ENCODE results near the gene SH3BGRL3.

Gene SH3BGRL3

DNA sequence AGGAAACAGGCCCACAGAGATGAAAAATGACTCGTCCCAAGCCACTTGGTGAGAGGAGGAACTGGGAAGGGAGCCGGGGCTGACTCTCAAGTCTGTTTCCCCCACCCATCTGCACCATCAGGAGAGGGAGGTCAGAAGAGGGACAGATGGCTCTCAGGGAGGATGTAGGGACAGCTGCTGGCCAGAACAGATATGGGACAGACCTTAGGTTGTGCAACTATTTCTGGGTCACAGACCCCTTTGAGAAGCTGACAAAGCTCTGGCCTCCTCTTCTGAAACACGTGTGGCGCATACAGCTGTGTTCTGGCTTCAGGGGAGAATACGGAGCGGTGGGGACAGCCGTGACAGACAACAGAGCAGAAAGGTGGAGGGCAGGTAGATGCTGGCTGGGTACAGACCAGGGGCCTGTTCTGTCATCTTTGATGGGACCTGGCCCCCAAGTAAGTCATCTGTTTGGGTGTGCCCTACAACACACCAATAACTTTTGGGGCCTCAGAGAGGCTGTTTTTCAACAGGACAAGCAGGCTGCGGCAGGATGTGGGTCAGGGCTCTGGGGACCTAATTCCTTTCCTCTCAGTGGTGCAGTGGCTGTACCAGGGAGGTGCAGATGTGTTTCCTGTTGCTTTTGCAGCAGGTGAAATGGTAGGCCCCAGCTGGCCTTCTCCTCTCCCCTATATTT lies 7.3 kb downstream of the SH3BGRL3 start:
- DNase-seq (ENCODE audit: insufficient read length, low spot score) (no peak), FAIRE-seq (no peak)
- TF ChIP-seq, protein P1, sequence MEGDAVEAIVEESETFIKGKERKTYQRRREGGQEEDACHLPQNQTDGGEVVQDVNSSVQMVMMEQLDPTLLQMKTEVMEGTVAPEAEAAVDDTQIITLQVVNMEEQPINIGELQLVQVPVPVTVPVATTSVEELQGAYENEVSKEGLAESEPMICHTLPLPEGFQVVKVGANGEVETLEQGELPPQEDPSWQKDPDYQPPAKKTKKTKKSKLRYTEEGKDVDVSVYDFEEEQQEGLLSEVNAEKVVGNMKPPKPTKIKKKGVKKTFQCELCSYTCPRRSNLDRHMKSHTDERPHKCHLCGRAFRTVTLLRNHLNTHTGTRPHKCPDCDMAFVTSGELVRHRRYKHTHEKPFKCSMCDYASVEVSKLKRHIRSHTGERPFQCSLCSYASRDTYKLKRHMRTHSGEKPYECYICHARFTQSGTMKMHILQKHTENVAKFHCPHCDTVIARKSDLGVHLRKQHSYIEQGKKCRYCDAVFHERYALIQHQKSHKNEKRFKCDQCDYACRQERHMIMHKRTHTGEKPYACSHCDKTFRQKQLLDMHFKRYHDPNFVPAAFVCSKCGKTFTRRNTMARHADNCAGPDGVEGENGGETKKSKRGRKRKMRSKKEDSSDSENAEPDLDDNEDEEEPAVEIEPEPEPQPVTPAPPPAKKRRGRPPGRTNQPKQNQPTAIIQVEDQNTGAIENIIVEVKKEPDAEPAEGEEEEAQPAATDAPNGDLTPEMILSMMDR (IDR thresholded peaks at IDR 0.05; ENCODE audit: insufficient read depth, missing control alignments), result no peak

DNA sequence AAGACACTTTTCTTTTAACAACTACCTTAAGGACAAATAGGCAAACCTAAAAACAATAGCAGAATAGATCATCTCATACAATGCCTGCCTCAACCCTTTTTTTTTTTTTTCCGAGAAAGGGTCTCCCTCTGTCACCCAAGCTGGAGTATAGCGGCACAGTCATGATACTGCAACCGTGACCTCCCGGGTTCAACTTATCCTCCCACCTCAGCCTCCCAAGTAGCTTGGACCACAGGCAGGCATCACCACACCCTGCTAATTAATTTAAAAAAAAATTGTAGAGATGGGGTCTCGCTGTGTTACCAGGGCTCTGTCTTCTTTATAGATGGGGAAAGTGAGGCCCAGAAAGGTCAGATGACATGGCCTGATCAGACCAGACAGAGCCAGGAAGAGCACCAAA lies 7.9 kb downstream of the SH3BGRL3 start:
- TF ChIP-seq, protein P1 (IDR thresholded peaks at IDR 0.05; ENCODE audit: insufficient read depth, missing control alignments), result no peak
- no peak for FAIRE-seq
- no peak for DNase-seq (ENCODE audit: insufficient read length, low spot score)

DNA sequence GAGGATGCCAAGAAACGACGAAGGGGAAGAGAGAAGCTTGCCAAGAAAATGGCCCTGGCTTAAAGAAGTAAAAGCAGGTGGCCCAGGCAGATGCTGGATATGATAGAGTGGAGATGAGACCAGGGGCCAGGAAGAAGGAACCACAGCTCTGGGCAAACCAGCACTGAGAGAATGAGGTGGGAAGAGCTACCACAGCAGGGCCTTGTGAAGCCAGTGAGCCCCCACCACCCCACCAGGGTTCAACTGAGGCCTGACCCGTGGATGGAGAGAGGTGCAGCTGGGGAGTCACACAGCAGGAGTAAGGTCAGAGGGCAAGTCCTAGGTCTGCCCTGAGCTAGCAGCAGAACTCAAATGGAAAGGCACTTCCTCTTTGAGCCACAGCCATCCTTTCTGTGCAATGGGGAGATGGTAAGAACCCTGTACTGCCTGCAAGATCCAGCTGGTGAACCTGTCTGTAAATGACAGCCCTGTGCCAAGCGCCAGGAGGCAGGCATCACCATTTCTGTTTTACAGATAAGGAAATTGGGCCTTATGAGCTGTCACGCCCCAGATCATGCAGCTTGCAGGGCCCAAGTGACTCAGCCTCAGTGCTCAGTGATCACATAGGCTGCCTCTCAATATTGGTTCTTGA lies 8.5 kb downstream of the SH3BGRL3 start:
- FAIRE-seq, result no peak
- no peak for DNase-seq (ENCODE audit: insufficient read length, low spot score)
- TF ChIP-seq, protein P1 (IDR thresholded peaks at IDR 0.05; ENCODE audit: insufficient read depth, missing control alignments), result no peak

DNA sequence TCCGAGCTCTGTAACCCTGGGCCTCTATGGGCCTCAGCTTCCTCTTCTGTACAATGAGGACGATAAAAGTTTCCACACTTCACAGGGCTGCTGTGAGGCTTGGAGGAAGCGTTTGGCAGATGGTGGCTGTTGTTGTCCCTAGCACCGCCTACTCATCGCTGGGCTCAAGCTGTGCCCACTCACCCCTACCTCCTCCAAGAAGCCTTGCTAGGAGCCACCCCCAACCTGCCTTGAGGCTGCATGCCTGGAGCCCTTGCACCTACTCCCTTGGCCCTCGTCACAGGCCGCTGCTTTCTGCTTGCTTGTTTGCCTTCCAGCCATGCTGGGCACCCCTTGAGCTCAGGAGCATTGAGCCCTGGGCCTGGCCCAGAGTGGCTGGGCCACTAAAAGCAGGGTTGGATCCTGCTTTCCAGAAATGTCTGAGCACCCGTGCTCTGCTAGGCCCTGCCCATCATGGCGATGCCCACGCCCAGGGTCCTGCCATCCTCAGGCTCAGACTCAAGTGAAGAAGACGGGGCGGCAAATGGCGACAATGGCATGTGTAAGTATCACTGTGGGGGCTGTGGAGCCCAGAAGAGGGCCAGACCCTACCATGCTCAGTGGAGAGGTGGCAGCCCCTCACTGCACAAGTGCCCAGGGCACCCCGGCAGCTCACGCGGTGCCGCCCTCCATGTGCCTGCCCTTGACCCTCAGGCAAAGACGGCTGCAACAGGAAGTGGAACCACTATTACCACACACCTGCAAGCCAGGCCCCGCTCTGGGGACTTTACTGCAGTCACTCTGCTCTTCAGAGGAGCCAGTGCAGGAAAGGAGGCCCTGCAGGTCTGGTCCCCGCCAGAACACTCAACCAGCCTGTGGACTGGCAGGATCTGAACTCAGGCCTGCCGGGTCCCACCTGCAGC lies 9.5 kb downstream of the SH3BGRL3 start:
- no peak for FAIRE-seq

DNA sequence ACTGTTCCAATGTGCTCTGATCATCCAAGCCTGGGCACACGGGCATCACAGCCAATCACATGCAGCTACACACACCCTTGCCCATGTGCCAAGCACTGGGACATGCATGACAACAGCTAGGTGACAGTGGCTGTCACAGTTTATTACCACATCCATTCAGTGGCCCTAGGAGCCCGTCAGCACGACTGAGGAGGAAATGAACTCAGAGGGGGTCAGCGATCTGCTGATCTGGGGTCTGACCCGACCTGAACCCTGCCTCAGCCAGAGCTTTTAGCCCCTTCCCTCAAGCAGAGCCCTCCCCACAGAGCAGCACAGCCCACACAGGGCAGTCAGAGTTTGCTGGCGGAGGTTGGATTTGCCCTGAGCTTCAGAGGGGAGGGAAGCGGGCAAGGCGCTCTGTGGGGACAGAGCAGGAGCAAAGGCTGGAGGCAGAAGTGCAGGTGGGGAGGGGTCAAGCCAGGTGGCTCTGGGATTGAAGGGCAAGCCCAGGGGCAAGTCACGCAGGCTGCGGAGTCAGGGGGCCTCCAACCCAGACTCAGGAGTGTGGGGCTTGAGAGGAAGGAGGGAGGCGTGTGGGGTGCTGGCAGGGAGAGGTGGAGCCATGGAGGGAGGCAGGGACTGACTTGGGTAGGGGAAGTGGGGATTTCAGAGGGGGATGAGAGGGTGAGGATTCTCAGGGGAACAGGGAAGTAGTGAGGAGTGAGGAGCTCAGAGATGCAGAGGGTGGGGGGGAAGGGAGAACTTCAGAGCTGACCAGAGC lies 10.4 kb downstream of the SH3BGRL3 start:
- TF ChIP-seq, protein P1 (IDR thresholded peaks at IDR 0.05; ENCODE audit: insufficient read depth, missing control alignments), result no peak
- DNase-seq (ENCODE audit: insufficient read length, low spot score), result no peak
- FAIRE-seq, result no peak

More for the DNA sequence above, 9.5 kb downstream of the SH3BGRL3 start:
- no peak for DNase-seq (ENCODE audit: insufficient read length, low spot score)
- TF ChIP-seq, protein P1 (IDR thresholded peaks at IDR 0.05; ENCODE audit: insufficient read depth, missing control alignments), result no peak

DNA sequence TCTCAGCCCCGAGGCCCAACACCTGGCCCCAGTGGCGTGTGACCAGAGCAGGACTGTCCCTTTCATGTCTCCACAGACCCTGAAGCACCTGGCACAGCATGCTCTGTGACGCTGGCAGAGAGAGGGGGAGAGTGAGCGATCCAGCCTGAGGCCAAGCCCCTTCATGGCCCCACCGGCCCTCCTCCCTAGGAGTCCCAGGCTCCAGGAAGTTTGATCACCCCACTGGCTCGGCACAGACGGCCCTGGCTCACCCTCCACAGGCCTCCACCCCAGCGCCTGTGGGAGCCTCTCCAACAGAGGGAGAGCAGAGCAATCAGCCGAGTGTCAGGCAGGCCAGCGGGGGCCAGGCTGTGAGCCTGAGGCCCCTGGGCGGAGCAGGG lies 11.0 kb downstream of the SH3BGRL3 start:
- no peak for FAIRE-seq
- DNase-seq (ENCODE audit: insufficient read length, low spot score), result no peak
- TF ChIP-seq, protein P1 (IDR thresholded peaks at IDR 0.05; ENCODE audit: insufficient read depth, missing control alignments), result no peak
